H9 (cell line): ENCODE measurements around the gene ZNF678. TPM values are rescaled to one million over a fixed set of nuclear protein-coding genes. Genes with fewer than 3 reads are reported as not detected.

Experiments
- DNase-seq: peaks from one replicate; pipeline ENCODE4 v3.0.0-alpha.2; 2017
- H2AFZ ChIP-seq: one replicate; pipeline ENCODE4 v1.6.1; 2013; ENCODE audit warnings: mild to moderate bottlenecking, low read length, control low read depth, moderate library complexity
- H2AK5ac ChIP-seq: 2 replicates; pipeline ENCODE4 v1.6.1; 2013; ENCODE audit warnings: low read length, control low read depth, mixed read lengths; ENCODE audit not compliant: insufficient read length
- H2BK120ac ChIP-seq: one replicate; pipeline ENCODE4 v1.6.1; 2013; ENCODE audit warnings: low read depth, mild to moderate bottlenecking, low read length, control low read depth, inconsistent platforms; ENCODE audit not compliant: poor library complexity, severe bottlenecking
- H2BK12ac ChIP-seq: 2 replicates; pipeline ENCODE4 v1.6.1; 2013; ENCODE audit warnings: low read length, control low read depth, mixed read lengths, low read depth; ENCODE audit not compliant: insufficient read length
- H2BK15ac ChIP-seq: 2 replicates; pipeline ENCODE4 v1.6.1; 2013; ENCODE audit warnings: low read depth, low read length, control low read depth
- H2BK20ac ChIP-seq: one replicate; pipeline ENCODE4 v1.6.1; 2013; ENCODE audit warnings: low read depth, mild to moderate bottlenecking, low read length, control low read depth, inconsistent platforms; ENCODE audit not compliant: poor library complexity, severe bottlenecking
- H2BK5ac ChIP-seq: 2 replicates; pipeline ENCODE4 v1.6.1; 2013; ENCODE audit warnings: low read length, control low read depth, mixed read lengths; ENCODE audit not compliant: insufficient read length
- H3K14ac ChIP-seq: 2 replicates; pipeline ENCODE4 v1.6.1; 2013; ENCODE audit warnings: low read length, control low read depth; ENCODE audit not compliant: insufficient read depth
- H3K18ac ChIP-seq: 2 replicates; pipeline ENCODE4 v1.6.1; 2013; ENCODE audit warnings: low read depth, mild to moderate bottlenecking, mixed read lengths, low read length, control low read depth; ENCODE audit not compliant: insufficient read length
- H3K23ac ChIP-seq: 2 replicates; pipeline ENCODE4 v1.6.1; 2013; ENCODE audit warnings: low read length, control low read depth, mixed read lengths, low read depth; ENCODE audit not compliant: insufficient read length
- H3K23me2 ChIP-seq: 2 replicates; pipeline ENCODE4 v1.6.1; 2013; ENCODE audit warnings: low read depth, mild to moderate bottlenecking, mixed read lengths, low read length, control low read depth; ENCODE audit not compliant: insufficient read length, poor library complexity, severe bottlenecking
- H3K27ac ChIP-seq: 2 replicates; pipeline ENCODE4 v1.5.1; 2013; ENCODE audit warnings: low read length, control low read depth, mixed read lengths, low read depth; ENCODE audit not compliant: insufficient read length
- H3K27me3 ChIP-seq: 2 replicates; pipeline ENCODE4 v1.6.1; 2013; ENCODE audit warnings: low read length, control low read depth, inconsistent platforms; ENCODE audit not compliant: insufficient read depth
- H3K4ac ChIP-seq: 2 replicates; pipeline ENCODE4 v1.6.1; 2013; ENCODE audit warnings: low read depth, mild to moderate bottlenecking, control low read depth, inconsistent platforms, low read length, moderate library complexity
- H3K4me1 ChIP-seq: 2 replicates; pipeline ENCODE4 v1.6.1; 2013; ENCODE audit warnings: low read length, control low read depth, inconsistent platforms; ENCODE audit not compliant: insufficient read depth
- H3K4me2 ChIP-seq: 2 replicates; pipeline ENCODE4 v1.6.1; 2013; ENCODE audit warnings: low read length, control low read depth, mixed read lengths; ENCODE audit not compliant: insufficient read length, insufficient read depth
- H3K56ac ChIP-seq: 2 replicates; pipeline ENCODE4 v1.6.1; 2013; ENCODE audit warnings: low read depth, mild to moderate bottlenecking, mixed read lengths, low read length, control low read depth; ENCODE audit not compliant: insufficient read length
- H3K79me1 ChIP-seq: 2 replicates; pipeline ENCODE4 v1.6.1; 2013; ENCODE audit warnings: low read depth, mild to moderate bottlenecking, moderate library complexity, low read length, control low read depth, inconsistent platforms; ENCODE audit not compliant: insufficient read depth, poor library complexity, severe bottlenecking
- H3K79me2 ChIP-seq: 2 replicates; pipeline ENCODE4 v1.6.1; 2013; ENCODE audit warnings: low read length, control low read depth, inconsistent platforms; ENCODE audit not compliant: insufficient read depth
- H3K9ac ChIP-seq: 2 replicates; pipeline ENCODE4 v1.6.1; 2013; ENCODE audit warnings: low read length, control low read depth, mixed read lengths; ENCODE audit not compliant: insufficient read length; ENCODE audit errors: extremely low read depth
- H3K9me3 ChIP-seq: one replicate; pipeline ENCODE4 v1.6.1; 2013; ENCODE audit warnings: low read depth, low read length, inconsistent platforms; ENCODE audit not compliant: control insufficient read depth
- H3T11ph ChIP-seq: one replicate; pipeline ENCODE4 v1.6.1; 2013; ENCODE audit warnings: mild to moderate bottlenecking, low read length, control low read depth, inconsistent platforms
- H4K20me1 ChIP-seq: one replicate; pipeline ENCODE4 v1.6.1; 2013; ENCODE audit not compliant: control insufficient read depth, insufficient read length, insufficient read depth
- H4K5ac ChIP-seq: 2 replicates; pipeline ENCODE4 v1.6.1; 2013; ENCODE audit warnings: low read depth, mild to moderate bottlenecking, mixed read lengths, low read length, control low read depth; ENCODE audit not compliant: insufficient read length
- H4K8ac ChIP-seq: replicated peaks from 2 replicates; pipeline ENCODE4 v1.6.1; 2013; ENCODE audit warnings: low read length, control low read depth, mixed read lengths, low read depth; ENCODE audit not compliant: insufficient read length
- H4K91ac ChIP-seq: 2 replicates; pipeline ENCODE4 v1.6.1; 2013; ENCODE audit warnings: low read depth, mild to moderate bottlenecking, moderate library complexity, mixed read lengths, low read length, control low read depth; ENCODE audit not compliant: insufficient read length
- H3K27ac Mint-ChIP-seq, 3 experiments: 2 replicates in 2 of 3; 3 replicates in 1 of 3; pipeline ENCODE4 v1.8.0; 2020 to 2021; ENCODE audit warnings: mixed read lengths in 3 of 3, mild to moderate bottlenecking in 1 of 3, moderate library complexity in 1 of 3
- H3K27me3 Mint-ChIP-seq: 2 replicates; pipeline ENCODE4 v1.8.0; 2021; ENCODE audit warnings: low read depth, mild to moderate bottlenecking, moderate library complexity, mixed read lengths
- H3K36me3 Mint-ChIP-seq, 3 experiments: 2 replicates in 2 of 3; 3 replicates in 1 of 3; pipeline ENCODE4 v1.8.0; 2020 to 2021; ENCODE audit warnings: low read depth in 3 of 3, mixed read lengths in 3 of 3; ENCODE audit not compliant: insufficient read depth in 1 of 3
- H3K4me1 Mint-ChIP-seq, 2 experiments: 2 replicates each; pipeline ENCODE4 v1.8.0; 2020; ENCODE audit warnings: mixed read lengths in 2 of 2
- H3K4me3 Mint-ChIP-seq, 2 experiments: 2 replicates in 1 of 2; 3 replicates in 1 of 2; pipeline ENCODE4 v1.8.0; 2020 to 2021; ENCODE audit warnings: mild to moderate bottlenecking in 2 of 2, mixed read lengths in 2 of 2, moderate library complexity in 1 of 2
- H3K9me3 Mint-ChIP-seq, 2 experiments: 2 replicates in 1 of 2; 3 replicates in 1 of 2; pipeline ENCODE4 v1.8.0; 2020; ENCODE audit warnings: mild to moderate bottlenecking in 2 of 2, mixed read lengths in 2 of 2, moderate library complexity in 1 of 2
- CTCF ChIP-seq: fragments of 200-600 bp; sonication (generic); conservative IDR thresholded peaks from 3 replicates; pipeline ENCODE4 v1.8.0; 2021; ENCODE audit warnings: antibody characterized with exemption, mild to moderate bottlenecking
- WGBS: extraction: QIAGEN DNeasy Blood & Tissue Kit; methylation state at CpG from one replicate; pipeline ENCODE4 v1.1.7; 2013; ENCODE audit warnings: missing lambda C conversion rate, low lambda C conversion rate, mixed read lengths; ENCODE audit not compliant: insufficient read length; ENCODE audit errors: extremely low coverage; 5-methylcytosine and 5-hydroxymethylcytosine counted together
- total RNA-seq: library from RNA; stranded (reverse); gene quantifications from 2 replicates; pipeline ENCODE4 v1.2.1, GENCODE V29; 2021

ZNF678 gene
- total RNA-seq, 1 experiment from 2014 or later = 25.3 TPM

- Histone ChIP-seq H3K4me1 (no peaks in the 10 kb centered on the region), H3K79me1 (peaks cover 4% of the 10 kb centered on the region), H3K27ac (no peak overlapping the region), H4K91ac (no peak overlapping the region), H4K8ac (no peak overlapping the region), H3K4me2 (no peak overlapping the region), H3K4ac (no peak overlapping the region), H3K23ac (no peak overlapping the region), H3T11ph (no peak overlapping the region), H2BK12ac (no peak overlapping the region), H3K9ac (no peak overlapping the region), H3K14ac (no peak overlapping the region), H3K56ac (no peak overlapping the region), H2BK15ac (no peak overlapping the region), H2BK20ac (no peak overlapping the region), H2AFZ (no peak overlapping the region), H3K79me2 (peaks cover 4% of the 10 kb centered on the region; the same call in 1 of the 2 replicates), H2BK120ac (no peak overlapping the region), H3K18ac (no peak overlapping the region), H2AK5ac (no peak overlapping the region), H3K23me2 (peaks cover 5% of the 10 kb centered on the region), H4K5ac (no peak overlapping the region), H4K20me1 (no peaks in the 10 kb centered on the region), H3K27me3 (no peaks in the 10 kb centered on the region), H3K9me3 (no peaks in the 10 kb centered on the region), H2BK5ac (no peak overlapping the region)
- no CpG with 5 or more reads among the region's 6 CpGs for WGBS
- no peak overlapping the region for H3K4me3 Mint-ChIP-seq
- no peak for TF ChIP-seq CTCF
- H3K4me1 Mint-ChIP-seq = peaks cover 8 to 23% of the 10 kb centered on the region in 2 experiments
- no peak for DNase-seq
- H3K27me3 Mint-ChIP-seq = peaks cover 13% of the 10 kb centered on the region
- H3K36me3 Mint-ChIP-seq = peaks cover 8 to 17% (median 11%) of the 10 kb centered on the region in 3 experiments; a peak in 6 of 7 replicates
- no peak overlapping the region; a peak in 1 of 7 replicates for H3K27ac Mint-ChIP-seq
- peaks cover 8 to 10% of the 10 kb centered on the region in 2 experiments; a peak in 4 of 5 replicates for H3K9me3 Mint-ChIP-seq
Measured at GRCh38 chr1:227562037-227562436, 1.3 kb upstream of the ZNF678 start.
